ENCODE measurements around the gene FILIP1.
"Not testable (repeated sequence)": the region's sequence is repeated elsewhere in the genome, so short reads cannot be mapped to it uniquely, and the experiment has no call there.

The FILIP1 gene

DNA sequence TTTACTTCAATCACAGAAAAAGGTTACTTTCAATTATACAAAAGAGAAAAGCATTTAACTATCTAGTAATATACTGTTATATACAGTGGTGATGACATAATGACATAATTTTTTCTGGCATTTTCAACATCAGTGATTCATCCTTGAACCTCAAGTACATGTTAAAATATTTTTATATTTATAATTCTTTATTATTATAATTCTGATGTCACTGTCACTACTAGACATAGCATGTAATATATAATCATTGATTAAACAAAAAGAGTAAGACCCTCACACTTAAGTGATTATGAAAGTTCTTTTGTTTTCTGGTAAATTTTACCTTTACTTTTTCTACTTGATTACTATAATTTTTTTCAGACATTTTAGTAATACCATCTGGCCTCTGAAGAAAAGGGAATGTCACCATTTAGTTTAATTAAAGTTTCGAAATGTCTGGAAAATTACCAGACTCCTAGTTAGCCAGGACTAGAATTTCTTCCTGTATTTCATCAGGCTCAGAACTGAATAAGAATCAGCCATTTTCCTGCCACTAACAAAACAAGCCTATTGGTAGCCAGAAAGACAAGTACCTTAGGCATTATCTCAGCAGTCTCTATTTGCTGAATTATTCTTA is 71.5 kb downstream of the FILIP1 start:
- DNase-seq (ENCODE audit: low read depth, low spot score) = no peak

GRCh38 chr6:75421316-75422023 is 72.1 kb downstream of the FILIP1 start:
- DNase-seq (ENCODE audit: low read depth, low spot score) = no peak

DNA sequence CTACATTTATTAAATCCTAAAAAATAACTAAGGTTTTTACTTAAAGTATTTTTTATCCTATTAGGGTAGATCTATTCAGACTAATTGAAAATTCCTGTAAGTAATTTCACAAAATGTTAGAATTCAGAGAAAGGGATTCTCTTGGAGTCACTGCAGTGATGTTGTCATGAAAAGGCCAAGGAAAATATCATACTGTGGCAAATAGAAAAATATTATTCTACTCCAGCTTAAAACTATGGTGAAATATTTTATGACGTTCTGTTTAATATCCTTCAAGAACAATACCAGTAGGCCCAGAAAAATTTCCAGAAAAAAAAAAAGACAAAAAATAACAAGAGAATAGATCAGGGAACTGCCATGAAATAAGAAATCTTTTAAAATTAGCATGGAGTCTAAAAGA is 73.6 kb downstream of the FILIP1 start:
- no peak for DNase-seq (ENCODE audit: low read depth, low spot score)

- DNase-seq (ENCODE audit: low read depth, low spot score) = no peak
These were observed 74.2 kb downstream of the FILIP1 start for GRCh38 chr6:75419416-75419815.

GRCh38 chr6:75418233-75418632 is 75.4 kb downstream of the FILIP1 start:
- DNase-seq (ENCODE audit: low read depth, low spot score) = no peak

DNA sequence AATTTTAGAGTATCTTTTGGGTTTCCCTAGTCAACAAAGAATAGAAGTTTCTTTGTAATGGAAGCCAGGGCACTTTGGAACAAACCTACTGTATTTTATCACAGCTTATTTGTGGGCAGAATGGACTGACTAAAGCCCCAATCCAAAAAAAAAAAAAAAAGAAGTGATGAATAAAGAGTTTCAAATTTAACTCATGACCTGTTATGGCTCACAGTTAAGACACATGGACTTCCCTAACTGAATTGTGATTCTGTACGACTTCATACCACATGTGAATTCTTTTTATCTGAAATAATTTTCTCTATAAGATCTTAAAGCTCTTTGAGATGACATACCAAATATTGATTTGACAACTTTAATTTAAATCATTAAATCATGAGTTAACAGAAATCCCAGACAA is 77.2 kb downstream of the FILIP1 start:
- no peak for DNase-seq (ENCODE audit: low read depth, low spot score)

GRCh38 chr6:75415804-75416203 is 77.8 kb downstream of the FILIP1 start:
- no peak for DNase-seq (ENCODE audit: low read depth, low spot score)

- DNase-seq (ENCODE audit: low read depth, low spot score) = no peak
These were observed 79.1 kb downstream of the FILIP1 start for GRCh38 chr6:75414445-75415021.

- no peak for DNase-seq (ENCODE audit: low read depth, low spot score)
These were observed 80.5 kb downstream of the FILIP1 start for GRCh38 chr6:75412969-75413662.

GRCh38 chr6:75410564-75410963 is 83.0 kb downstream of the FILIP1 start:
- DNase-seq (ENCODE audit: low read depth, low spot score) = not testable (repeated sequence)

- DNase-seq (ENCODE audit: low read depth, low spot score) = no peak
These were observed 83.7 kb downstream of the FILIP1 start for GRCh38 chr6:75409928-75410327.

- DNase-seq (ENCODE audit: low read depth, low spot score) = no peak
These were observed 84.3 kb downstream of the FILIP1 start for GRCh38 chr6:75409286-75409685.

DNA sequence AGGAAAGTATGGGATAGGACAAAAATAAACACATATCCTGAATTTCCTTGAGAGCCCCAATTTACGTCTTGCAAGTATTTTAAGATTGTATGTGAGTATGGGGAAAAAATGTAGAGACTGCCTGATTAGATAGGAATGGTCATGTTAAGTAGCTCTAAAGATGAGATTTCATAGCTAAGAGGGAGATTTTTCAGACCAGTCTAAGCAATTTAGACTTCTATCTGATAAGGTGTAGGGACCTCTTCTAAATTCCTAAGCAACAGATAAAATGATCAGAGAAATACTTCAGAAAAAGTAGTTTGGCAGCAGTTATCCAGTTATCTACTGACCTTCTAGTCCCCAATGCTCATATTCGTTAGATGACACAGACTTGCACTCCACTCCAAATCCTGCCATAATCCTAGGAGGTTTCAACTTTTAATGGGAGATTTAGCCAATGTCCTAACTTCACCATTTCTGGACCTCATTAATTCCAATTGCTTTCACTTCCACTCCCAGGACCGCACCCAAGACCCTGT is 90.0 kb downstream of the FILIP1 start:
- no peak for DNase-seq (ENCODE audit: low read depth, low spot score)

GRCh38 chr6:75402296-75402695 is 91.3 kb downstream of the FILIP1 start:
- DNase-seq (ENCODE audit: low read depth, low spot score) = no peak

DNA sequence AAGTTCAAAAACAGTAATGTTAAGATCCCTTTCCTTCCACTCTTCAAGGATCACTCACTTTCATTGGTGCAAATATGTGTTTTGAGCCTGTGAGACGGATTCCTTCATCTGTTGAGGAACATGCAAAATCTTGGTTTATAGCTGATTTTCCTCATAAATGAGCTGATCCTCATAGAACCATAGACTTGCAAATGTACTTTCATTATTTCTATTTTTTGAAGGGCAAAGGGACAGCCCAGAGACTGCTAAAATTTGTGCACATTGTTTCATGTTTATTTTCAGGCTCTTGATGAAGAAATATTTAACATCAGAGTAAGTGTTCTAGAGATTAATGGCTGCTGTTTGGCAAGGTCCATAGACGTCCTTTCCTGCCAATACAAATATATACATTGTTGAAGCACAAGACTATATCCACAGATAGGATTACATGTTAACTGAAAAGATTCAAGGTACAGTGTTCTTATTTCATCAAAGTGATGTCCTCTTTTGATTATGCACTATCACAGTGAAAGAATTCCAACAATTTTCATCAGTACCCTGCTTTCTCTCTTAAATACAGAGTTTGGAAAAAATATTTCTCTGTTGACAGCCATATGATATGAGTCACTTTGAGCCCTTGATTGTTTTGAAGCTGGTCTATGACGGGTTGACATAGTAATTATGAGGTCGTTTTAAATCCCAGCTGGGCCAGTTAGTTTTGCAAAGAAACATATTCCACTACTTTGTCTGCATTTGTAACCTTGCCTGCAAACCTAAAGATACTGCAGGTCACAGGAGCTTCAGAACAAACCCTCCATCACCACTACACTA is 95.7 kb downstream of the FILIP1 start:
- no peak for DNase-seq (ENCODE audit: low read depth, low spot score)

DNA sequence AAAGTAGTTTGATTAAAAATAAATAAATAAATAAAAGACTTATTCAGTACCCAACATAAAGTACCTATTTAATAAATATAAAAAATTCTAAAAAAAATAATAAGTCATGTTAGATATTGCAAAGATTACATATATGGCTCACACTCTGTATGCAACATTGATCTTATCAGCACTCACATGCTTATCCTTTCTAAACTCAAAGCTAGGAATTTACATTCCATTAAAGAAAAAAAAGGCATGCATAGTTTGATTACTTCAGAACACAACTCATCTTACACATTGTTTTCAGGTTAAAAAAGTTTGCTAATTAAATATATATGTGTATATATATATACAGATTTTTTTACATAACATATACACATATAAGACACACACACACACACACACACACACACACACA is 96.4 kb downstream of the FILIP1 start:
- no peak for DNase-seq (ENCODE audit: low read depth, low spot score)

GRCh38 chr6:75396005-75396800 is 97.4 kb downstream of the FILIP1 start:
- no peak for DNase-seq (ENCODE audit: low read depth, low spot score)

- DNase-seq (ENCODE audit: low read depth, low spot score) = no peak
These were observed 99.8 kb downstream of the FILIP1 start for GRCh38 chr6:75393806-75394205.

DNA sequence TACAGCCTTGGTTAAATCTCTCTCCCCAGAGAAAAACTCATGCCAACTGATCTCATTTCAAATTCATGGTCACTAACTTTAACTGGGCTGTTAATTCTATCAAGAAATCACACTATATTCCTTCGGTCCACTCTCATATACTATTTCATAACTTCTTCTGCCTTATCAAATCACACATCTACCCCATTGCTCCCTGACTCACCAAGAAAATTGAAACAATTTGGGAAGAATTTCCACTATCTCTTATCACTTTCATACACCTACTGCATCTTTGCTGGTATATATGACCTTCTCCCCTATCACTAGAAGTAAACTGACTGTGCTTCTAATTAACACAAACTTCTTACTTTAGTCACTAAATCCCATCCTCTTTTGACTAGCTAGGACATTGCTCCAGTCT is 102.3 kb downstream of the FILIP1 start:
- DNase-seq (ENCODE audit: low read depth, low spot score) = no peak

- DNase-seq (ENCODE audit: low read depth, low spot score) = no peak
These were observed 107.4 kb downstream of the FILIP1 start for GRCh38 chr6:75386050-75386770.

Data from ELF-1 (cell line).